ENCODE results near the gene TMEM245. TPM values are rescaled to one million over a fixed set of nuclear protein-coding genes. Genes with fewer than 3 reads are reported as not detected.

TMEM245 gene
- total RNA-seq, 1 experiment from 2014 or later, result 60.3 TPM

GRCh38 chr9:109083141-109083540, 36.6 kb downstream of the TMEM245 start:
- CTCF ChIA-PET, result interaction anchor here (0.7 kb wide), 2 partner anchors 15 to 415 kb away, joined by 4 read pairs; no protein-coding TSS in a partner anchor
- no peak overlapping the region for H3K4me2 ChIP-seq
- DNase-seq, result no peak
- no peaks in the 10 kb centered on the region for H3K9me2 ChIP-seq (ENCODE audit: insufficient read depth)
- BruUV-seq (replicated peaks), result no TSS peak
- H3K4me3 ChIP-seq, result no peak overlapping the region
- POLR2A ChIA-PET (ENCODE audit: unreplicated experiment), result interaction anchor here (0.8 kb wide), 1 partner anchor 478 kb away, joined by 13 read pairs; no protein-coding TSS in a partner anchor
- no peak overlapping the region for H3K27ac ChIP-seq
- H3K36me3 ChIP-seq (ENCODE audit: low read depth), result peaks cover 69% of the 10 kb centered on the region
- H2AFZ ChIP-seq, result no peak overlapping the region
- TF ChIP-seq EZH2 (IDR thresholded peaks at IDR 0.05; ENCODE audit: low read depth), result no peak
- H3K9me3 ChIP-seq (ENCODE audit: insufficient read depth, low read depth), result no peaks in the 10 kb centered on the region
- peaks cover 54% of the 10 kb centered on the region for H3K79me2 ChIP-seq (ENCODE audit: low read depth)
- H4K20me1 ChIP-seq (ENCODE audit: insufficient read depth), result no peaks in the 10 kb centered on the region
- intact Hi-C loops (cut with micrococcal nuclease; ENCODE audit: unreplicated experiment), result no loop called here
- H3K27me3 ChIP-seq (ENCODE audit: insufficient read depth, low read depth), result no peaks in the 10 kb centered on the region
- peaks cover 23% of the 10 kb centered on the region for H3K4me1 ChIP-seq (replicated peaks; ENCODE audit: insufficient read depth)
- peaks cover 31% of the 10 kb centered on the region; the same call in 1 of the 2 replicates for H3F3A ChIP-seq (ENCODE audit: insufficient read depth, low read depth)

DNA sequence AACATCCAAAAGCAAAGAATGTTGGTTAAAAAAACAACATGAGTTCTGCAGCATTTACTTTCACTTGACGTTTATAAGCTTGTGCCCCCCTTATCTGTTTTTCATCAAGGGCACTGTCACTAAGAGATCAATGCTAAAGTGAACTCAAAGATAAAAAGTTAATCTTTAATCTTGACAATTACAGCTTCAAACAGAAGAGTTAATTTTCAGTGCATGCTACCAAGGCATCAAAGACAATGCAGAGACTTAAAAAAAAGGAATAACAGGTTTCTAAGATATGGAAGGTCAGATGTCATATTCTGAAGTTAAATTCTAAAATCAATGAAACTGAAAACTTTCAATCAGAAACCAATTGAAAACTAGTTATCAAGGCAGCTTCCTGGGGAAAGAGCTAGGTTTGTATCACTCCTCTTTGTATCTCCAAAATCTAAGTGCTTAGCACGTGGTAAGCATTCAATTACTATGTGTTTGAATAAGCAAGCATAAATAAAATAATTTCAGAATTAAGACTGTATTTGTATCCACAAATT, 37.6 kb downstream of the TMEM245 start:
- H3K9me3 ChIP-seq (ENCODE audit: insufficient read depth, low read depth), result no peaks in the 10 kb centered on the region
- no peaks in the 10 kb centered on the region for H4K20me1 ChIP-seq (ENCODE audit: insufficient read depth)
- H3K4me3 ChIP-seq, result no peak overlapping the region
- H3K4me2 ChIP-seq, result no peak overlapping the region
- H3K9me2 ChIP-seq (ENCODE audit: insufficient read depth), result no peaks in the 10 kb centered on the region
- H3F3A ChIP-seq (ENCODE audit: insufficient read depth, low read depth), result peaks cover 31% of the 10 kb centered on the region; the same call in 1 of the 2 replicates
- no TSS peak for BruUV-seq (replicated peaks)
- intact Hi-C loops (cut with micrococcal nuclease; ENCODE audit: unreplicated experiment), result no loop called here
- H3K27me3 ChIP-seq (ENCODE audit: insufficient read depth, low read depth), result no peaks in the 10 kb centered on the region
- H3K4me1 ChIP-seq (replicated peaks; ENCODE audit: insufficient read depth), result peaks cover 23% of the 10 kb centered on the region
- H3K36me3 ChIP-seq (ENCODE audit: low read depth), result peaks cover 60% of the 10 kb centered on the region
- DNase-seq, result no peak
- POLR2A ChIA-PET (ENCODE audit: unreplicated experiment), result interaction anchor here (0.6 to 0.8 kb wide), 2 partner anchors 128 to 477 kb away, joined by 4 to 13 read pairs; no protein-coding TSS in a partner anchor
- H3K27ac ChIP-seq, result no peak overlapping the region
- no peak for TF ChIP-seq EZH2 (IDR thresholded peaks at IDR 0.05; ENCODE audit: low read depth)
- no peak for TF ChIP-seq CTCF (conservative IDR thresholded peaks at IDR 0.05)
- H2AFZ ChIP-seq, result no peak overlapping the region
- peaks cover 45% of the 10 kb centered on the region for H3K79me2 ChIP-seq (ENCODE audit: low read depth)
- CTCF ChIA-PET, result interaction anchor here (0.7 kb wide), 1 partner anchor 416 kb away, joined by 4 read pairs; no protein-coding TSS in a partner anchor

GRCh38 chr9:109074236-109074889, 45.4 kb downstream of the TMEM245 start:
- Histone ChIP-seq H3K9me2 (ENCODE audit: insufficient read depth) (no peaks in the 10 kb centered on the region), H3K36me3 (ENCODE audit: low read depth) (peaks cover 39% of the 10 kb centered on the region), H3K27ac (no peak overlapping the region), H3K4me3 (no peak overlapping the region), H3K4me2 (no peak overlapping the region), H3F3A (ENCODE audit: insufficient read depth, low read depth) (peaks cover 2% of the 10 kb centered on the region; the same call in 1 of the 2 replicates), H3K4me1 (replicated peaks; ENCODE audit: insufficient read depth) (no peaks in the 10 kb centered on the region), H2AFZ (no peak overlapping the region), H3K9me3 (ENCODE audit: insufficient read depth, low read depth) (no peaks in the 10 kb centered on the region), H4K20me1 (ENCODE audit: insufficient read depth) (no peaks in the 10 kb centered on the region), H3K27me3 (ENCODE audit: insufficient read depth, low read depth) (no peaks in the 10 kb centered on the region), H3K79me2 (ENCODE audit: low read depth) (no peaks in the 10 kb centered on the region; the same call in 1 of the 2 replicates)
- no peak for DNase-seq
- POLR2A ChIA-PET (ENCODE audit: unreplicated experiment), result no interaction called here
- CTCF ChIA-PET, result no interaction called here
- intact Hi-C loops (cut with micrococcal nuclease; ENCODE audit: unreplicated experiment), result no loop called here
- no peak for TF ChIP-seq EZH2 (IDR thresholded peaks at IDR 0.05; ENCODE audit: low read depth)
- BruUV-seq (replicated peaks), result no TSS peak

DNA sequence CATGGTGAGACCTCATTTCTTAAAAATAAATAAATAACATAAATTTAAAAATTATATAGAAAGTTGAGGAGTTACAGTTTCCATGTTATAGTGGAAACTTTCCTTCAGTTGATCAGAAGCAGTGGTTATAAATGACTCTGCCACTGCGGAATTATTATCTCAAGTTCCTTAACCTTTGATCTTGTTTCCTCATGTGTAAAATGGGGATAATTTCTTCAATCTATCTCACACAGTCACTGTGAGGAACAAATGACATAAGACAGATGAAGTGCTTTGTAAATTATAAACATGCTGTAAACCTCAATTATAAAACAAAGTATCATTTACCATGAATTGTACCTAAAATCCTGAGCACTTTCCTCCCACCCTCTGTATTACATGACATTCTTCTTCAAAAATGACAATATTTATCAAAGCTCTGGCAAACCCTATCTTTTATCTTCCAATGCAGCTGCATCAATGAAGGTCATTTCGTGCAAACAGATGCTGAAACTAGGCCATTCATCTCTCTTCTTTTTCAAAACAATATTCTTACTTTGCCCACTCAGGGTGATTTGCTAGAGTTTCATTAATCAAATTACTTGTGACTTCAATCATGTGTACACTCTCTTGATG, 46.8 kb downstream of the TMEM245 start:
- Histone ChIP-seq H3K4me2 (no peak overlapping the region), H3K9me3 (ENCODE audit: insufficient read depth, low read depth) (no peaks in the 10 kb centered on the region), H3F3A (ENCODE audit: insufficient read depth, low read depth) (peaks cover 11% of the 10 kb centered on the region; the same call in 1 of the 2 replicates), H3K9me2 (ENCODE audit: insufficient read depth) (no peaks in the 10 kb centered on the region), H2AFZ (no peak overlapping the region), H3K4me1 (replicated peaks; ENCODE audit: insufficient read depth) (peaks cover 12% of the 10 kb centered on the region), H3K36me3 (ENCODE audit: low read depth) (peaks cover 36% of the 10 kb centered on the region), H4K20me1 (ENCODE audit: insufficient read depth) (no peaks in the 10 kb centered on the region), H3K27ac (no peak overlapping the region), H3K4me3 (no peak overlapping the region), H3K27me3 (ENCODE audit: insufficient read depth, low read depth) (no peaks in the 10 kb centered on the region), H3K79me2 (ENCODE audit: low read depth) (no peaks in the 10 kb centered on the region; the same call in 1 of the 2 replicates)
- BruUV-seq (replicated peaks), result no TSS peak
- DNase-seq, result no peak
- intact Hi-C loops (cut with micrococcal nuclease; ENCODE audit: unreplicated experiment), result no loop called here
- no peak for TF ChIP-seq EZH2 (IDR thresholded peaks at IDR 0.05; ENCODE audit: low read depth)
- TF ChIP-seq CTCF (conservative IDR thresholded peaks at IDR 0.05), result no peak
- ChIA-PET CTCF (no interaction called here), POLR2A (ENCODE audit: unreplicated experiment) (no interaction called here)

Data from PC-9 (cell line).